Right lobe of liver (tissue), 5 donors: ENCODE measurements around the gene TMEM100. TPM values are rescaled to one million over a fixed set of nuclear protein-coding genes. Genes with fewer than 3 reads are reported as not detected.

ENCODE experiments used
- total RNA-seq, 6 experiments: library from RNA; depleted of rRNA in 2 of 6; stranded (reverse); fragments of >200 nt in 2 of 6; fragmentation: NEBNext Ultra II Directional in 3 of 6; extraction: Animal tissue kit (Norgen Biotek cat#: 25700) in 3 of 6; gene quantifications; one replicate each; pipeline versions ENCODE4 v1.1.0 to v1.2.4, GENCODE V29; 2016 to 2023
- donor health status: DM: no; HTN: no; CAD: no.
- donor health status: DM: no; HTN: no; CAD: no.
- donor health status: DM: no; HTN: yes; CAD: no.
- donor health status: DM: no; HTN: yes; CAD: no.

The TMEM100 gene
- total RNA-seq, 6 experiments from 2014 or later = 1.8 to 8.3 (median 4.5) TPM

Other genes with a start within 250 kb of the TMEM100 start
- gene SMIM36, start 211.4 kb downstream of the TMEM100 start, total RNA-seq = not detected
- 10 to 100 TPM; 27.4 to 82.6 (median 68.1) TPM for gene PCTP, start 28.2 kb upstream of the TMEM100 start, total RNA-seq